Measurements from ENCODE around the gene GPR152. TPM values are rescaled to one million over a fixed set of nuclear protein-coding genes. Genes with fewer than 3 reads are reported as not detected.

Gene GPR152
- total RNA-seq, 4 donors from 2014 or later: 0.34 TPM; not detected in 3

DNA sequence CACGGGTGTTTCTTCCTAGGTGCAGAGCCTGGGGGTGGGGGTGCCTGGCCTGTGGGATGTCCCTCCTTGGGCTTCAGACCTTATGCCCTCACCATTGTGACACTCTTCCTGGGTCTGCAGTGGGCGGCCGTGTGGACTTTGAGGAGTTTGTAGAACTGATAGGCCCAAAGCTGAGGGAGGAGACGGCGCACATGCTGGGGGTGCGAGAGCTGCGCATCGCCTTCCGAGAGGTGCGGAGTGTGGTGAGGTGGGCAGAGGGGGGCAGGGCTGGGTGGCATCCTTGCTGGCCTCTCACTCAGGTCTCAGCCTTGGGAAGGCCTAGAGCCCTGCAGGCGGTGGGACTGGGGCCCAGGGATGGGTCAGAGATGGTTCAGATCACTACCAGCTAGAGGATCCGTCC, 4.9 kb upstream of the GPR152 start:
- WGBS: 97% methylated on average over 9 of the region's 12 CpGs

DNA sequence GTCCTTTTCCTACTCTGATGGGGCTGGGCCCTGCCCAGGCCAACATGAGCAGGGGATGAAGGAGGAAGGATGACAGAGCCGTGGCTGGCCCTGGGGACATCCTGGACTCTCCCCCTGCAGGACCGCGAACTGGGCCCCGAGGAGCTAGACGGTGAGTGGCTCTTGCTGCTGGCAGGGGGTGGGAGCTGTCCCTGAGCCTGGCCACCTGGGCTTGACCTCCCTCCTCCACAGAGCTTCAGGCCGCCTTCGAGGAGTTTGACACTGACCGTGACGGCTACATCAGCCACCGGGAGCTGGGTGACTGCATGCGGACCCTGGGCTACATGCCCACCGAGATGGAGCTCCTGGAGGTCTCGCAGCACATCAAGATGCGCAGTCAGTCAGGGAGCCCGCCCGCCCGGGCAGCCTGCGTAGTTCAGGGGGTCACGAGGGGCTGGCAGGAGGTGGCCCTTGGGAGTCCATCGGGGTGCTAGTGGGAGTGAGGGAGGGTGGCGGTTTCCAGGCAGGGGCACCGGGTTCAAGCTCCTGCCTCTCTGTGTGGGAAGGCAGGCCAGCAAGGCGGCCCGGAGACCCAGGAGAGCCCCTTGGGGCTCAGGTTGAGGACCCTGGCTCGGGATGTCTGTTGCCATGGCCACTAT, 3.7 kb upstream of the GPR152 start:
- WGBS: 90% methylated on average over 11 of the region's 25 CpGs
- no peaks in the 10 kb centered on the region for H3K4me1 ChIP-seq
- H3K36me3 ChIP-seq: no peaks in the 10 kb centered on the region
- H3K9me3 ChIP-seq: no peaks in the 10 kb centered on the region
- H3K27me3 ChIP-seq: no peaks in the 10 kb centered on the region
- no peak overlapping the region for H3K4me3 ChIP-seq
- TF ChIP-seq POLR2A (IDR thresholded peaks at IDR 0.05): no peak
- no peak for TF ChIP-seq EP300 (IDR thresholded peaks at IDR 0.05)
- no peak for TF ChIP-seq POLR2AphosphoS5 (IDR thresholded peaks at IDR 0.05)
- TF ChIP-seq CTCF (IDR thresholded peaks at IDR 0.05): no peak
- no peak overlapping the region for H3K27ac ChIP-seq
- DNase-seq (ENCODE audit: low spot score in 2 of 2): no peak

More for the DNA sequence above, 4.9 kb upstream of the GPR152 start:
- no peaks in the 10 kb centered on the region for H3K9me3 ChIP-seq
- H3K27me3 ChIP-seq: no peaks in the 10 kb centered on the region
- H3K36me3 ChIP-seq: no peaks in the 10 kb centered on the region
- no peak overlapping the region for H3K4me3 ChIP-seq
- H3K27ac ChIP-seq: no peak overlapping the region
- TF ChIP-seq POLR2A (IDR thresholded peaks at IDR 0.05) (no peak), EP300 (IDR thresholded peaks at IDR 0.05) (no peak), POLR2AphosphoS5 (IDR thresholded peaks at IDR 0.05) (no peak)
- no peak for DNase-seq (ENCODE audit: low spot score in 2 of 2)
- no peaks in the 10 kb centered on the region for H3K4me1 ChIP-seq

- Histone ChIP-seq H3K4me3 (no peak within 1 kb of the TSS), H3K4me1 (no peaks in the 10 kb centered on the region), H3K36me3 (no peaks in the 10 kb centered on the region), H3K9me3 (no peaks in the 10 kb centered on the region), H3K27me3 (no peaks in the 10 kb centered on the region), H3K27ac (no peak within 1 kb of the TSS)
- 88% methylated on average over 3 of the region's 3 CpGs for WGBS
- TF ChIP-seq POLR2A (IDR thresholded peaks at IDR 0.05): no peak
- TF ChIP-seq CTCF (IDR thresholded peaks at IDR 0.05): no peak
- TF ChIP-seq POLR2AphosphoS5 (IDR thresholded peaks at IDR 0.05): no peak
- no peak for TF ChIP-seq EP300 (IDR thresholded peaks at IDR 0.05)
- no peak for DNase-seq (ENCODE audit: low spot score in 2 of 2)
Observed at GRCh38 chr11:67455054-67455453, 2.5 kb upstream of the GPR152 start, which contains the start of gene CABP4. TSS of gene CABP4 (plus strand) at chr11:67455354. CDS start at chr11:67455424, 70 bp downstream.

GRCh38 chr11:67453816-67454732, 1.5 kb upstream of the GPR152 start:
- Histone ChIP-seq H3K27me3 (no peaks in the 10 kb centered on the region), H3K4me1 (no peaks in the 10 kb centered on the region), H3K36me3 (no peaks in the 10 kb centered on the region), H3K27ac (no peak overlapping the region), H3K9me3 (no peaks in the 10 kb centered on the region), H3K4me3 (no peak overlapping the region)
- no peak for DNase-seq (ENCODE audit: low spot score in 2 of 2)
- TF ChIP-seq POLR2A (IDR thresholded peaks at IDR 0.05) (no peak), POLR2AphosphoS5 (IDR thresholded peaks at IDR 0.05) (no peak), EP300 (IDR thresholded peaks at IDR 0.05) (no peak), CTCF (IDR thresholded peaks at IDR 0.05) (no peak)
- 86% methylated on average over 10 of the region's 21 CpGs for WGBS

- Histone ChIP-seq H3K4me3 (no peak overlapping the region), H3K27me3 (no peaks in the 10 kb centered on the region), H3K27ac (no peak overlapping the region), H3K4me1 (no peaks in the 10 kb centered on the region), H3K36me3 (no peaks in the 10 kb centered on the region), H3K9me3 (no peaks in the 10 kb centered on the region)
- TF ChIP-seq CTCF (IDR thresholded peaks at IDR 0.05) (no peak), POLR2A (IDR thresholded peaks at IDR 0.05) (no peak), EP300 (IDR thresholded peaks at IDR 0.05) (no peak), POLR2AphosphoS5 (IDR thresholded peaks at IDR 0.05) (no peak)
- WGBS: 94% methylated on average over 14 of the region's 14 CpGs
- DNase-seq (ENCODE audit: low spot score in 2 of 2): peak in 1 of 2 donors; percentile 51
Observed at GRCh38 chr11:67451658-67451976, 912 bp downstream of the GPR152 start.

All from suprapubic skin (tissue), 4 donors.